ENCODE results near the gene POLN.
A peak's percentile ranks its signal among the peaks of the same experiment; 100 is the strongest.

Gene POLN

DNA sequence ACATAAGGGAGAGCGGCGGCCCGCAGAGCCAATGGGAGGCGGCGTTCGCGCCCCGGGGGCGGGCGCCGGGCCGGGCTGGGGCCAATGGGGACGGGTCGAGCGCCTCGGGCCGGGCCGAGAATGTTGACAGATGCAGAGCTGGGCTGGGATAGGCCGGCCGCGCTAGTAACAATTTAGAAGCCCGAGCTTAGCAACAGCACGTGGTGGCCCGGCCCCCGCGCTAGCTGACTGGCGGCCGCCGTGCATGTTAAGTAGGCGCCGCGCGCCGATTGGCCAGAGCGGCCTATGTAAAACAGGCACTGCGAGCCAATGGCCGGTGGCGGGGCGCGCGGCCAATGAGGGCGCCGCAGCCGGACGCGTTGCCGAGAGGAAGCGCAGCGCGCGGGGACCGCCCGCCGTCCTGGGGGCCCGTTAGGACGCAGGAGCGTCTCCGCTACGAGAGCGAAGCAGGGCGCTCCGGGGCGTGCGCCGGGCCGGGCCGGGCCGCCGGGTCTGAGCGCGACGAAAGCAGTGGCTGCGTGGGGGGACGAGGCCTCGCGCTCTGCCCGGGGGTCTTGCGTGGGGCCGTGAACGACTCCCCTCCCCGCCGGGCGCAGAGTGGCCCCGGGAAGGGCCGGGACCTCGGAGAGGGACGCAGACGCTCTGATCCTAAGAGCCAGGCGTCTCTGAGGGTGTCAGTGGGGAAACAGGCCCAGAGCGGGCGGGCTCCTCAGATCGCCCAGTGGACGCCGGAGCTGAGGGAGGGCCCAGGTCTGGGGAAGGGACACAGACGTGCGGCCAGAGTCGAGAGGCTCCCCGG lies 20.4 kb upstream of the POLN start:
- DNase-seq (ENCODE audit: low read depth): peak; percentile 97

DNA sequence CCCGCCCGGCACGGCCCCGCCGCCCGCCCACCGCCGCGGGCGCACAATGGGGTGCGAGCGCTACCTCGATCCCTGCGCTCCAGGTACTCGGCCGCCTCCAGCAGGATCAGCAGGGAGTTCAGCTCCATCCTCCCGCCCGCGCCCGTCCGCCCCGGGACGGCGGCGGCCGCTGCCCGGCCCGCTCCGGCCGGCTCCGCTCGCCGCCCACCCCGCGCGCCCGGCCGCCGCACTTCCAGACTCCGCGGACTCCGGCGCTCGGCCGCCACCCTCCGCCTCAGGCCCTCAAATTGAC lies 19.9 kb upstream of the POLN start, which contains the start of gene MXD4:
Gene MXD4, minus strand, starts transcription at position 257 of the 292 bp plus-strand sequence. Its CDS starts 129 bp downstream, at position 128.
- no peak for DNase-seq (ENCODE audit: low read depth)

DNA sequence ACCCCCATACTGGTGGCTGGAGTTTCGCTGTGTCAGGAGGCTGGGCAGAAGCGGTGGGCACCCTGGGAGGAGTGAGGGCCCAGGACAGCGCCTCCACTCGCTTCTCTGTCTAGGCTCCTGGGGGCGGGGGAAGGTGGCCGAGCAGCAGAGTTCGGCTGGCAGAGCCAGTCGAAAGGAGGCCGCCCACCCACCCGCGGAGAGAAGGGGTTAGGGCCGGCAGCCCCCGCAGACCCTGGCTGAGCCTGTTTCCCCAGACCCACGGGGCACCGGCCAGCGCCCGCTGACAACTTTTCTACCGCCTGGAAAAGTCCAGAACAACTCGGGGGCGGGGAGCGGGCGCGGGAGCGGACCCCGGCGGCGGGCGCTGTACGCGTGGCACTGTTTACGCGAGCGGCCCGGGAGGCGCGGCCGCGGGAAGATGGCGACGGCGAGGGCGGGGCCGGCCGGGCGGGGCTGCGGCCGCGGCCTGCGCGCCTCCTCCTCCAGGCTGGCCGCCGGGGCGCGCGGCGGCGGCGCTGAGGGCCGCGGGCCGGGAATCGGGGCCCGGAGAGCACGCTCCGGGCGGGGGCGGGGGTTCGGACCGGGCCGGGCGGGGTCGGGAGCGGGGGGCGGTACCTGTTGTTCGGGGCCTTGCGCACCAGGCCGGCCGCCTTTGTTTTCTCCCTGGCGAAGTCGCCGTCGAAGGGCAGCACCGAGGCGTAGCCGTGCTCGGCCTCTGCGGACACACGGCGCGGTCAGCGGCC lies 19.4 kb upstream of the POLN start:
- peak; percentile 39 for DNase-seq (ENCODE audit: low read depth)

DNA sequence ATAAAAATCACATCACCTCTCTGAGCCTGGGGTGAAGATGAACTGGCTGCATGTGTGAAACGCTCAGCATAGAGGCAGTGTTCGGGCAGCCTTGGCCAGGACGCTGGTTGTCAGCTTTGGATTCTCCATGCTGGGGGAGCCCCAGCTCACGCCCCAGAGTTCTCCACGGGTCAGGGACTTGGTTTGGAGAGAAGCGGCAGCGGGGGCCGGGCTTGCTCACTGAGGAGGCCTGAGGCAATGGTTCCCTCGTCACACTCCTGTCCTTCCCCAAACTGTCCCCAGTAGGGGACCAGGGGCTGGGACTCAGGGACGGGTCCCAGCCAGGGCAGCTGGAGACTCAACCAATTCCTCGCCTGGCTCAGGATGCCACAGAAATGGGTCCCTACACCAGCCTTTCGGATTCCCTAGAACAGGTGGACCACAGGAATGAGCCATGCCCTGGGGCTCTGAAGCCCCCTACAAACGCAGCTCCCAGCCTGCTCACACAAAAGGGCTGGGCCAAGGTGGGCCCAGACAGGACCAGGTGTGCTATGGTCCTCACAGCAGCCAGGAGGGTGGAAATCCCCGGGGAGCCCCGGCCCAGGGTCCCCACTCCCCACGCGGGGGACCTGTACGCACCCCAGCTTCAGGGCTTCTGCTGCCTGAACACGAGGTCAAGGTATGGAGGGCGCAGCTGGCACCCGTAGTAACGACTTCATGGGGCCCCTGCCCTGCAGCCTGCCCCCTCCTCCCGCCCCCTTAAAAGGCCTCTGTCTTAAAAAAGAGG lies 18.6 kb upstream of the POLN start:
- DNase-seq (ENCODE audit: low read depth): no peak

DNA sequence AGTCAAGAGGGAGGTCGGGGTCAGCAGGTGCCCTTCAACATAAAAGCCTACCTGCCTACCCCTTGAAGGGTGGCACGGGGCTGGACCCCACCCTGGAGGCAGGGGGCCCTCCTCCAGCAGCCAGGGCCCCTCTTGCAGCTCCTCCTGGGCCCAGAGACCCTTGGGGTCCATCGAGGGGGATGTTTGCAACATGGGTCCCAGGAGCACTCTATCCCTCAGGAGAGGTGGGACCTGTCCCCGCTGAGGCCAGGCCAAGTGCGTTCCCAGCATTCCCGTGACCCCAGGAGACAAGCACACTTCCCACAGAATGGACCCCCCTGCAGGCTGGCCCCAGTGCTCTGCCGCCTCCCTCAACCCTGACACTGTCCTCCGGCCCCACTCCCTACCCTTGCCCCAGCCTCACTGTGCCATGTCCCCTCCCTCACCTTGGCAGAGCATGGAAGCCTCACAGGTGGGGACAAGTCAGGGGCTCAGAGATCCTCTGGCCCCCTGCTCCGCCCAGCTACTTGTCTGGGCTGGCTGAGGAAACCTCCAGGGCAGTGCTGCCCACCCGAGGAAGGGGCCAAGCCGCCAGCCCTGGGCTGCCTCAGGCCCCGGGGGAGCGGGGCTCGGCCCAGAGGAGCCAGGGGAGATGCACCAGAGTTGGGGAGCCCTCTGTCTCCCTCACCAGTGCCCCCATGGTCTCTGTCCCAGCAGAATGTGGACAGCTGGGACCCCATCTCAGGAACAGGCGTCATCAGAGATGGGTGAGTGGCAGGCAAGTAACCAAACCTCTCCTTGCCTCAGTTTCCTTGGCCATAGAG lies 17.8 kb upstream of the POLN start:
- no peak for DNase-seq (ENCODE audit: low read depth)

DNA sequence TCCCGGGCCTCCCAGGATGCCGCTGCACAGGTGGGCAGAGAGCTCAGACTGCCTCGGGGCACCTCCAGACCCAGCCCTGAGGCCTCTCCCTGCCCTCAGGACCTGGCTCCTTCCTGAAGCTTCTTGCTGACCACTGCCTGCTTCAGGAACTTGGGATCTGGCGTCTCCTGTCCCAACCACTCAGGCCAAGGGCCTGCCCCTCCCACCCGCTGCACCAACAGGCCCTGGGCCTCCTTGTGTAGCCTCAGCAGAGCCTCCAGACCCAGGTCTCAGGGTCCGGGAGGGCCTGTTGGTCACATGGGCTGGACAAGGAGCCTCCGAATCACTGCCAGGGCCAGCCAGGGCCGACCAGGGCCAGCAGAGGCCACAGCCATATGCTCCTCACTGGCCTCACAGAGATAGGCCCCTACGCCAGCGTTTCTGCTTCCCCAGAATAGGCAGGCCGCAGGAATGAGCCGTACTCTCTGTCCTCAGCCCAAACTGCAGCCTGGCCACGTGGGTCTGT lies 17.2 kb upstream of the POLN start:
- no peak for DNase-seq (ENCODE audit: low read depth)

DNA sequence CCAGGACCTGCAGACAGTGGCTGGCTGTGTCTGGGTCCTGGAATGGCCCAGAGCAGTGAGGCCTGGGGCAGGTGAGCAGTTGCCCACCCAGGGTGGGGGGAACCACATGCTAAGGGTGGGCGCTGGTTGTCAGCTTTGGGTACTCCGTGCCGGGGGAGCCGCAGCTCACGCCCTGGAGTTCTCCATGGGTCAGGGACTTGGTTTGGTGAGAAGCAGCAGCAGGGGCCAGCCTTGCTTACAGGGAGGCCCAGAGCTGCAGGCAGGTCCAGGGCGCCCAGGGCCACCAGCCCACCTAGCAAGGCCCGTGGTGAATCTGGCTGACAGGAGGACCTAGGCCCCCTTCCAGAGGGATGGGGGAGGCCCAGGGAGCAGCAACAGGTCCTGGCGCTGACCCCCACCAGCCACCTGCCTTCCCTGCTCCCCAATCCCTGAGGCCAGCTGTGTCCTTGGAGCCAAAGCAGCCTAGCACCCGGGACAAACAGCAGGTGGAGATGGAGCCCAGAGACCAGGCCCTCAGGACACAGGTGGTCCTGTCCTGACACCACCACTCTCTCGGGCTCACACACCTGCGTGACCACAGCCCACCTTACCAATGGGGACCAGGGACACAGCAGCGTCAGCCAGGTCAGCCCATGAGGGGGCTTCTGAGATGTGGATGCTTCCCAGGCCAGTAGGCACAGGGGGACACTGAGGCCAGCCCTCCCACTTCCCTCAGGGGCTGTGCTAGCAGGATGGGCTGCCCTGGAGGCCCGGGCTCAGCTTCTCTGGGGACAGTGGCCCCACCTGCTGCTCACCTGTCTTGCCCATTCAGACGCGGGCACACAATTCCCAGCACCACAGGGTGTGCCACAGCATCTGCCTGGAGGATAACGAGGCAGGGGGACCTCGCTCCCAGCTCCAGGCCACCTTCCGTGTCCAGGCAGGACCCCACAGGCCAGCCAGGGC lies 16.4 kb upstream of the POLN start:
- DNase-seq (ENCODE audit: low read depth): no peak

DNA sequence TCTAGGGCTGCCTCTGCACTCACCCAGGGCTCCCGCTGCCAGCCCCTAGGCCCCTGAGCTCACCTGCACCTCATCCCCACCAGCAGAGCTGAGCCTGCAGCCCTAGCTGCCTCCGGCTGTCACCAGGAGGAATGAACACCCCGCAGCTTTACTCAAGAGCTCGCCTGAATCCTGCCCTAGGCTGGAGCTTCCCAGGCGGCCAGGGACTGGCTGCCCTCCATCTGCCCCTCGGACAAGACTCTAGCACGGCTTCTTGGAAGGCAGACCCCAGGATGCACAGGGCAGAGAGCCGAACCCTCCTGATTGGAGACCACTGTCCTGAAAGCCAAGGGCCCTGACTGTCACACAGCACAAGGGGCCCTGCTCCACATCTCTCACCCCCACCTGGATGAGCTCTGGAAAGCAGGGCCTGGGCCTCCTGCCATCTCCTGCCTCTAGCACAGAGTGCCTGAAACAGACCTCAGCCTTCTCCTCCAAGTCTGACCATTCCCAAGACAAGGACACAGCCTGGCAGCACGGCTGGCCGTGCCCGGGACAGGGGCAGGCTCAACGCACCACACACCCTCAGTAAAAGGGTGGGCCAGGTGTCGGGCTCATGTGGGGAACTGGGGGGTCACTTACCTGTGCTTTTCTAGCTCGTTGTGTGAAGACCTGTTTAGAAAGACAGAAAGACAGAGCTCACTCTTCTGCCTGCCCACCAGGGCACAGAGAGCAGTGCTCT lies 15.6 kb upstream of the POLN start:
- DNase-seq (ENCODE audit: low read depth): no peak

DNA sequence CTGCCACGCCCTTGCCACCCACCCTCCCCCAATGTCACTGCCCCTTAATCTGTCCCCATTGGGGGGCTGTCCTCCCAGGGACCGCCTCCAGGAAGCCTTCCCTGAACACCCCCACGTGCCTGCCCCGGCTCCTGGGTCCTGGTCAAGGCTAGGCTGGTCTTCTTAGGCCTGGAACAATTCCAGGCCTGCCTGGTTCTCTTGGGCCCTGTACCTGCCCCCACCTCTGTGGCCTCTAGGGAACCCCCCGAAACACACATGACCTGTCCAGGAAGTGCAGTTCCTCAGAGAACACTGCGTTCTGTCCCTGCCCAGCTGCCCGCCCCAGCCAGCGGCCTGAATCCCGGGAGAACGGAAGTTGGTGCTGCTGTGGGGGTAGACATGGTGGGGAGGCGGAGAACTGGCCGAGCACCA lies 14.9 kb upstream of the POLN start:
- no peak for DNase-seq (ENCODE audit: low read depth)

DNA sequence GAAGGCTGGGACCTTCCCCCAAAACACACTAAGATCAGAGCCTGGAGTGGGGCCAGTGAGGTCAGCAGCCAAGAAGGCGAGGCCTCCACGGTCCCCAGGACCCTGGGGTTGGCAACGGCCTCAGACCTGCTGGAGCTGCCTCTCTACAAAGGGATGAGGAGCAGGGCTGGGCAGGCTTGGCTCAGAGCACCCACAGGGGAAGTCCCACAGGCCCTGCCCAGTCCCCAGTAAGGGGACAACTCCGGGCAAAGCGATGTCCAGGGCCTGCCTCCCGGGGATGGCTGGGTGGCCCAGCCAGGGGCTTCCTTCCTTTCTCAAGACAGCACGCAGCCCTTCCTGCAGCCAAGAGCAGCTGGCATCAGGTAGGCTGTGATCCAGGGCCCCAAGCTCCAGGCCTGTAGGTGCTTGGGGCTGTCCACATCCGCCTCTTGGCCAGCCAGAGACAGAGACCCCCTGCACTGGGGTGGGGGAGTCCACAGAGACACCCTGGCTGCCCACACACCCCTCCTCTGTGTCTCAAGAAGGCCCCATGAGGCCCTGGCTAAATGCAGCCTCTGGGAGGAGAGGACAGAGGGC lies 14.3 kb upstream of the POLN start:
- no peak for DNase-seq (ENCODE audit: low read depth)

DNA sequence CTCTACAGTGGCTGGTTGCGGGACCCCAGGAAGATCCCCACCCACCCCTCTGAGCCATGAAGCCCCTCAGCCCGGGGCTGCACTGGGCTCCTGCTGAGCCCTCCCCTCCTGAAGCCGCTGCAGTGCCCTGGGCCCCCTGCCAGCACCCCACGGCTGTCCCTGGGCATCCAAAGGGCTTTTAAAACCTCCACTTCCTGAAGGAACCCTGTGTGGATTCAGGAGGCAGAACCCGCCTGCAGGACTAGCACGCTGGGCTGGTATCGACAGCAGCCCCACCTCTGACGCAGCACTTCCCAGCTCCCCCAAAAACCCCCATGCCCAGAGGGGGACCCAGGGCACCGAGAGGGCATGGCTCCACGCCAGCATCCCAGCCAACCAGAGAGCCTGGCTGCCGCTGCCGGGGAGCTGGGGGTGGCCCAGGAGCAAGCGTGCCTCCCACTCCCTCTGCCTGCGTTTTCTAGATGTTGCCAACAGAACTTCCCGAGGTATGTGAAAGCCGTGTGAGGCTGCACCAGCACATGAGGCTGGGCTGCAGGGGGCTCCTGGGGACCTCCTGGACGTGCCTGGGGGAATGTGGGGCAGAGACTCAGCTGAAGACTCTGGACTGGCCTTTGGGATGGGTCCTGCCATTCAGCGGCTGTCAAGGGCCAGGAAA lies 13.7 kb upstream of the POLN start:
- no peak for DNase-seq (ENCODE audit: low read depth)

DNA sequence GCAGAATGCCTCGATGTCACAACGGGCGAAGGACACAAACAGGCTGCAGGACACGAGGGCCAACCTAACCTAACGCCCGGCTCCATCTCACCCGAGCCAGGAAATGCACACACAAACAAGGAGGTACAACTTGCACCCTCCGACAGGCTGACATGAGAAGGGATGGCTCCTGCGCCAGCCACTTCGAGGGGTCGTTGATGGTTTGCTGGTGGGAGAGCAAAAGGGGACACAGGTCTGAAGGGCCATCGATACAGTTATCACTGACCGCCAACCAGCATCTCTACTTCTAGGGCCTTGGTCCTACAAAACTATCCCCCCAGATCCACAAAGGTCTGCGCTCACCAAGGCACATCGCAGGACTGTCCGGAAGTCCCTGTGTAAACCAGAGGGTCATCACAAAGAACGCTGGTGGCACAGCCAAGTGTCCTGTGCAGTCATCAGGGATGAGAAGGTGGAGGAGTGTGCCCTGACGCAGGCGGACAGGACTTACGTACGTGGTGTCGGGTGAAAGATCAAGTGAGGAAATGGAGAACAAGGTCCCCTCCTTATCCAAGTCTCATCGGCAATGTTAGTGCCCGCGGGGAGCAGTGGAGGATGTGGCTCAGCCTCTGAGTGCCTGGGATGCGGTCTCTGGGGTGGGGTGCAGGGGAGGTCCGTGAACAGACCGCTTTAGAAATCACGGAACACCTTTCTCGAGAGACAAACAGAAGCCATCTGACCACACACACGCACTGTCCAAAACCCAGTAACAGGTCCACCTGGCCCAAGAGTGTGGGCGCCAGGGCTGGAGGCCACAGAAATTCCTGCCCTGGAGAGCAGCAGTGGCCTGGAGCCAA lies 13.0 kb upstream of the POLN start:
- DNase-seq (ENCODE audit: low read depth): no peak

DNA sequence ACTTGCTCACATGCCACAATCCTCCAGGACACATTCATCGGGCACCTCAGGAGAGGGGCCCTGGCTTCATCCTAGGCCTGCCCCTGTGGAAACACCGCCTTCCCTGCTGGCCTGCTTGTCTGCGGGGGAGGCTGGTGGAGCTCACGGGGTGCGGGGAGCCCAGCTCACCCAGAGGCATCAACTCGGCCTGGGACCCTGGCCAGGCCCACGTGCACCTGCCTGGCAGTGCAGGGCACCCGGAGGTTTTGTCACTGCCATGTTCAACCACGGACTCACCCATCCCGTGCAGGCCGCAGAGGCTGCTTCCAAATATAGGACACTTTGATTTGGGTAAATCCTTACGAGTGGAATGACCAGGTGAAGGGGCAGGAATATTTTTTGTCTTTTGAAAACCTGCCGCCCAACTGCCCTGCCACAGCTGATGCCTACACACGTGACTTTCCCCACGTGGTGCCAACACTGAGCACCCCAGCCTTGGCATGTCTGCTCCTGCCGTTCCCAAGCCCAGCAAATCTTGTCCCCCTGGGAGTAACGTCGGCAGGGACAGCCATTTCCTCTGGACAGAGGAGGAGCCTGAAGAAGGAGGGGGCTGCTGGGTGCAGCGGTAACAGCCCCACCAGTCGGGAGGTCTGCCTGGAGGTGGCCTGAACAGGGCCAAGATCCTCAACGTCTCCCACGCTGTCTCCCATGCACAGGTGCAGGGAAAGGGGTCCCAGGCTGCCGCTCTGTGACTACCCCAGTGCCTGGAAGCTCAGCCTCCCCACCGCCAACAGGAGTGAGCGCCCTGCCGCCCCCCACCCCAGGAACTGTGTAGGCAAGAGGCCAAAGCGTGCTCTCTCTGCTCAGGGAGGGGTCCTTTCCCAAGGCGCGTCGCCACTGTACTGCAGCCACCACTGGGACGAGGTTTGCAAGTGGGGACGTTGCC lies 11.5 kb upstream of the POLN start:
- no peak for DNase-seq (ENCODE audit: low read depth)

DNA sequence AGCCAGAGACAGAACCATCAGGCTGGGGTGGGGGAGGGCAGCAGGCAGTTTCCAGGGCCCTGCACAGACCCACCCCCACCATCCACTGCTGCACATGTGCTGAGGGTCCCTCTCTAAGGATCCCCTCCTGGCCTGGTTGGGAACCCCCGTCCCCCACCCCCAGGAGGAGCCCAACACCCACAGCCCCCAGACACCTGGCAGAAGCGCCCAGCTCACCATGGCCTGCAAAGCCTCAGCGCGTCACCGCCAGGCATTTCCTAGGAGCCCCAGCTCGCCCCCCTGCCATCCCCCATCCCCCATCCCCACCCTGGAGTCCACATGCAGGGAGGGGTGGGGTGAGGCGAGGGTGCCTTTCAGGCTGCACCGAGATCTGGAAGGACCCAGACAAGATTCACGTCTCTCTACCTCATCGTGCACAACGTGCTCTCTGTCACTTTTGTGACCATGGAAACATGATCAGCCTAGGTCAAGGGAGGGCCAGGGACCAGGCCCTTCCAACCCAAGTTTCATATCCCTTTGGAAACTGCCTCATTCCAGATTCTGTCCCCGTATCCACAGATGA lies 10.7 kb upstream of the POLN start:
- DNase-seq (ENCODE audit: low read depth): no peak

DNA sequence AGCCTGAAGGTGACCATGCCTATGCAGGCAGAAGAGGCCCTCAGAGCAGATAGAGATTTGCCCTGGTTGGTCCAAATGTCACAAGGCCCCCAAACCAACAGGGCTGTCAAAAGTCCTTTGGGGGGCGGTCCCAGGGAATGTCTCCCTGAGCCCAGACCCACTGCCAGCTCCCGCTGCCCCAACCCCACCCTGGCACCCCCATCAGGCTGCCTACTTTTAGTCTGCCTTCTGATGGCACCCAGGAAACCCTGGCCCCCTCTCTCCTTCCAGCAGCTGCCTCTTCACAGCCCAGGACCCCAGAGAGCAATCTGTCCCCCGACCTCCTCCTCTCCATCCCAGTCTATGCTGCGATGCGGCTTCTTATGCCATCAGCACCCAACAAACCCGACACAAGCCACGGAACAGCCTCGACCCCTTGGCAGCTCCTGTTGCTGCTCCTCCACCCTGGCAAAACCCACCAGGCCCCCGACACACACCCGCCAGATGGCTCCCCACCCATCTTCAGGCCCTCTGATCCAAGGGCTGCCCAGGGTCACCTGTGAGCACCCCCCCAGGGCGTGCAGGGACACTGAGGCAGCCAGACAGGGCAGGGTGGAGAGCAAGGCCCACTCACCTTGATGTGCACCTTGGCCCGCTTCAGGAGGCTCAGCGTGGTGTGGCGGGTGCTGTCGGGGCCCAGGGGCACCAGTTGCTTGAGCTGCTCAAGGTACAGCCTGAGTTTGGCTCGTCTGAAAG lies 10.0 kb upstream of the POLN start:
- DNase-seq (ENCODE audit: low read depth): no peak
